Prostate gland (tissue), 2 donors: ENCODE measurements around the gene YIPF1. TPM values are rescaled to one million over a fixed set of nuclear protein-coding genes. Genes with fewer than 3 reads are reported as not detected.
"Not testable (repeated sequence)": the region's sequence is repeated elsewhere in the genome, so short reads cannot be mapped to it uniquely, and the experiment has no call there.

Source experiments
- DNase-seq: peaks from one replicate; pipeline ENCODE4 v3.0.0-alpha.2; 2019; ENCODE audit warnings: low spot score
- H3K27ac ChIP-seq, 2 donors: fragments of 200-600 bp; sonication (generic); 2 replicates each; pipeline ENCODE4 v1.5.1; 2017 to 2019
- H3K27me3 ChIP-seq: fragments of 200-600 bp; sonication (generic); replicated peaks from 2 replicates; pipeline ENCODE4 v1.5.1; 2019; ENCODE audit not compliant: insufficient read depth
- H3K36me3 ChIP-seq, 2 donors: fragments of 200-600 bp; sonication (generic); 1 replicate in 1 of 2; 2 replicates in 1 of 2; pipeline versions ENCODE4 v1.5.1 to v1.8.1; 2017 to 2019
- H3K4me1 ChIP-seq: fragments of 200-600 bp; sonication (generic); replicated peaks from 2 replicates; pipeline ENCODE4 v1.5.1; 2019
- H3K4me3 ChIP-seq, 2 donors: fragments of 200-600 bp; sonication (generic); 2 replicates each; pipeline ENCODE4 v1.5.1; 2017 to 2019
- H3K9me3 ChIP-seq: fragments of 200-600 bp; sonication (generic); 2 replicates; pipeline ENCODE4 v1.5.1; 2017
- POLR2A ChIP-seq: fragments of 450-650 bp; IDR thresholded peaks from one replicate; pipeline ENCODE4 v1.6.1; 2016; ENCODE audit warnings: antibody characterized with exemption, mild to moderate bottlenecking
- POLR2AphosphoS5 ChIP-seq: sonication (generic); formaldehyde crosslinking; IDR thresholded peaks from one replicate; pipeline ENCODE4 v1.6.1; 2017; ENCODE audit warnings: antibody characterized with exemption
- WGBS: methylation state at CpG from one replicate; pipeline ENCODE4 v1.1.5; 2018; 5-methylcytosine and 5-hydroxymethylcytosine counted together
- intact Hi-C: fragments of 100-400 bp; cut with DNase I; formaldehyde crosslinking; loops from one replicate; pipeline ENCODE4 v1.14.2; 2022
- total RNA-seq, 2 donors: library from RNA; depleted of rRNA; stranded (reverse); fragments of >200 nt; gene quantifications; one replicate each; pipeline ENCODE4 v1.1.0, GENCODE V29; 2016
- TF ChIP-seq, protein P1 (sequence below), 4 experiments: fragments of 200-600 bp in 2 of 4; fragments of 450-650 bp in 2 of 4; sonication (generic) in 2 of 4; IDR thresholded peaks; 1 replicate in 3 of 4; 2 replicates in 1 of 4; pipeline ENCODE4 v1.5.1; 2016 to 2019; ENCODE audit warnings: antibody characterized with exemption in 4 of 4, mild to moderate bottlenecking in 2 of 4, moderate library complexity in 2 of 4

Gene YIPF1
- total RNA-seq, 2 donors from 2014 or later: 40.0 to 105 TPM

DNA sequence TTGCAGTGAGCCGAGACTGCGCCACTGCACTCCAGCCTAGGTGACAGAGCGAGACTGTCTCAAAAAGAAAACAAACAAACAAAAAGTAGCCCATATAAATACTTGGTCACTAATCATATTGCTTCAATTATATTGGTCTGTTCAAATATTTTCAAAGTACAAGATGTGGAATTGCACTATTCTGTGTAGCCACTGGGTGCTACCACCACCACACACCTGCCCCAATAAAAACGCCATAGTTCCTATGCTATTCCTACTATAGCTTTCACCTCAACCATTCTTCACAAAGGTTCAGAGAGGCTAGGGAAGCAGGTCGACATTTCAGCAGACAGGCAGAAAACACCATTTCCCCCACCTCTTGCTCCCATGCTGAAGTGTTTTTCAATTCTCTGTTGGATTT, 68.2 kb downstream of the YIPF1 start:
- TF ChIP-seq, protein P1, sequence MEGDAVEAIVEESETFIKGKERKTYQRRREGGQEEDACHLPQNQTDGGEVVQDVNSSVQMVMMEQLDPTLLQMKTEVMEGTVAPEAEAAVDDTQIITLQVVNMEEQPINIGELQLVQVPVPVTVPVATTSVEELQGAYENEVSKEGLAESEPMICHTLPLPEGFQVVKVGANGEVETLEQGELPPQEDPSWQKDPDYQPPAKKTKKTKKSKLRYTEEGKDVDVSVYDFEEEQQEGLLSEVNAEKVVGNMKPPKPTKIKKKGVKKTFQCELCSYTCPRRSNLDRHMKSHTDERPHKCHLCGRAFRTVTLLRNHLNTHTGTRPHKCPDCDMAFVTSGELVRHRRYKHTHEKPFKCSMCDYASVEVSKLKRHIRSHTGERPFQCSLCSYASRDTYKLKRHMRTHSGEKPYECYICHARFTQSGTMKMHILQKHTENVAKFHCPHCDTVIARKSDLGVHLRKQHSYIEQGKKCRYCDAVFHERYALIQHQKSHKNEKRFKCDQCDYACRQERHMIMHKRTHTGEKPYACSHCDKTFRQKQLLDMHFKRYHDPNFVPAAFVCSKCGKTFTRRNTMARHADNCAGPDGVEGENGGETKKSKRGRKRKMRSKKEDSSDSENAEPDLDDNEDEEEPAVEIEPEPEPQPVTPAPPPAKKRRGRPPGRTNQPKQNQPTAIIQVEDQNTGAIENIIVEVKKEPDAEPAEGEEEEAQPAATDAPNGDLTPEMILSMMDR (IDR thresholded peaks at IDR 0.05): no peak
- no peak for TF ChIP-seq POLR2A
- TF ChIP-seq POLR2AphosphoS5: no peak
- Histone ChIP-seq H3K27me3 (no peaks in the 10 kb centered on the region), H3K27ac (no peak overlapping the region), H3K9me3 (no peaks in the 10 kb centered on the region), H3K4me3 (no peak overlapping the region), H3K4me1 (no peaks in the 10 kb centered on the region), H3K36me3 (no peaks in the 10 kb centered on the region)
- WGBS: 89% methylated on average over 5 of the region's 5 CpGs
- DNase-seq: no peak
- intact Hi-C loops: no loop called here

- no peak overlapping the region for H3K4me3 ChIP-seq
- no peaks in the 10 kb centered on the region for H3K36me3 ChIP-seq
- TF ChIP-seq, protein P1 (IDR thresholded peaks at IDR 0.05): no peak
- TF ChIP-seq POLR2AphosphoS5 (no peak), POLR2A (no peak)
- intact Hi-C loops: no loop called here
- no peaks in the 10 kb centered on the region for H3K27me3 ChIP-seq
- H3K27ac ChIP-seq: no peak overlapping the region
- no peak for DNase-seq
- no peaks in the 10 kb centered on the region for H3K4me1 ChIP-seq
- no peaks in the 10 kb centered on the region for H3K9me3 ChIP-seq
Observed at GRCh38 chr1:53819387-53819786, 70.2 kb downstream of the YIPF1 start.

DNA sequence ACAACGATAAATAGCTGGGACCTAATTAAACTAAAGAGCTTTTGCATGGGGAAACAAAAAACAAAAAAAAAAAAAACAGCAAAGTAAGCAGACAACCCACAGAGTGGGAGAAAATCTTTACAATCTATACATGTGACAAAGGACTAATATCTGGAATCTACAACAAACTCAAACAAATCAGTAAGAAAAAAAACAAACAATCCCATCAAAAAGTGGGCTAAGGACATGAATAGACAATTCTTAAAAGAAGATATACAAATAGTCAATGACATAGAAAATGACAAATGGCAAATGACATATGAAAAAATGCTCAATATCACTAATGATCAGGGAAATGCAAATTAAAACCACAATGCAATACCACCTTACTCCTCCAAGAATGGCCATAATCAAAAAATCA, 73.0 kb downstream of the YIPF1 start:
- H3K4me1 ChIP-seq, H3K27me3 ChIP-seq, H3K4me3 ChIP-seq, H3K27ac ChIP-seq, DNase-seq, H3K9me3 ChIP-seq, H3K36me3 ChIP-seq, intact Hi-C loops: not testable (repeated sequence)
- WGBS: 96% methylated on average over 1 of the region's 1 CpG

- H3K36me3 ChIP-seq, DNase-seq, intact Hi-C loops, H3K9me3 ChIP-seq, H3K4me3 ChIP-seq, H3K27ac ChIP-seq, H3K4me1 ChIP-seq, H3K27me3 ChIP-seq: not testable (repeated sequence)
- 83% methylated on average over 1 of the region's 1 CpG for WGBS
Observed at GRCh38 chr1:53815484-53815883, 74.1 kb downstream of the YIPF1 start.

GRCh38 chr1:53811414-53811851, 78.2 kb downstream of the YIPF1 start:
- Histone ChIP-seq H3K4me1 (no peaks in the 10 kb centered on the region), H3K4me3 (no peak overlapping the region), H3K27me3 (no peaks in the 10 kb centered on the region), H3K27ac (no peak overlapping the region), H3K36me3 (no peaks in the 10 kb centered on the region), H3K9me3 (no peaks in the 10 kb centered on the region)
- no peak for DNase-seq
- intact Hi-C loops: no loop called here
- no peak for TF ChIP-seq POLR2A
- TF ChIP-seq, protein P1 (IDR thresholded peaks at IDR 0.05): no peak
- TF ChIP-seq POLR2AphosphoS5: no peak
- WGBS: 98% methylated on average over 4 of the region's 4 CpGs

DNA sequence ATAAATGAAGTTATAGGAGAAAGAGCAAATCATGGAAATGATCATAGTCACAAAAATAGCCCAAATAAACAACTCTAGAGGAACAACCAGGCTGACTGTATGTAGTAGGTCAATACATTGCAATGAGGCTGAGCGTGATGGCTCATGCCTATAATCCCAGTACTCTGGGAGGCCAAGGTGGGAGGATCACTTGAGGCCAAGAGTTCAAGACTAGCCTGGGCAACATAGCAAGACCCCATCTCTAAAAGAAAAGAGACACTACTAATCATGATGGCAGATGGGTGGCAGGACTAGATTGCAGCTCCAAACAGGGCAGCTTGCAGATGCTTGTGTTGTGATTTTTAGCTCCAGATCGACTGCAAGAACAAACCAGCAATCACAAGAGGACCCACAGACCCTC, 79.1 kb downstream of the YIPF1 start:
- TF ChIP-seq POLR2A (no peak), POLR2AphosphoS5 (no peak)
- TF ChIP-seq, protein P1 (IDR thresholded peaks at IDR 0.05): no peak
- Histone ChIP-seq H3K27ac (no peak overlapping the region), H3K36me3 (no peaks in the 10 kb centered on the region), H3K9me3 (no peaks in the 10 kb centered on the region), H3K4me1 (no peaks in the 10 kb centered on the region), H3K27me3 (no peaks in the 10 kb centered on the region), H3K4me3 (no peak overlapping the region)
- WGBS: 98% methylated on average over 2 of the region's 2 CpGs
- no peak for DNase-seq
- intact Hi-C loops: no loop called here
